HepG2 (cell line): ENCODE measurements around the gene ELAC2. TPM values are rescaled to one million over a fixed set of nuclear protein-coding genes. Genes with fewer than 3 reads are reported as not detected.

Experiments
- GABPB1 ChIP-seq: IDR thresholded peaks from 2 replicates; pipeline ENCODE4 v1.6.1; 2016; ENCODE audit warnings: mild to moderate bottlenecking, missing genetic modification reagents, moderate library complexity, missing compliant biosample characterization
- GLI4 ChIP-seq: sonication (generic); formaldehyde crosslinking; IDR thresholded peaks from 2 replicates; pipeline ENCODE4 v1.5.1; 2020; ENCODE audit warnings: missing genetic modification reagents, mild to moderate bottlenecking, moderate library complexity, borderline replicate concordance
- HINFP ChIP-seq: sonication (generic); formaldehyde crosslinking; IDR thresholded peaks from 2 replicates; pipeline ENCODE4 v1.4.0; 2020; ENCODE audit warnings: low read depth, mild to moderate bottlenecking, missing genetic modification reagents
- KAT8 ChIP-seq: IDR thresholded peaks from 2 replicates; pipeline ENCODE4 v1.6.1; 2016; ENCODE audit warnings: missing genetic modification reagents, missing compliant biosample characterization
- MAFF ChIP-seq: IDR thresholded peaks from 2 replicates; pipeline ENCODE4 v1.6.1; 2011; ENCODE audit warnings: low read depth, low read length, improper control_type of control experiment
- MAZ ChIP-seq, 2 experiments: sonication (generic) in 1 of 2; formaldehyde crosslinking in 1 of 2; IDR thresholded peaks; 2 replicates each; pipeline versions ENCODE4 v1.5.0 to v1.6.1; 2012 to 2020; ENCODE audit warnings: low read depth in 2 of 2, mild to moderate bottlenecking in 2 of 2, borderline replicate concordance in 1 of 2, improper control_type of control experiment in 1 of 2, low read length in 1 of 2, missing genetic modification reagents in 1 of 2, moderate library complexity in 1 of 2
- MXD3 ChIP-seq: IDR thresholded peaks from 2 replicates; pipeline ENCODE4 v1.6.1; 2016; ENCODE audit warnings: mild to moderate bottlenecking, missing biosample characterization, missing genetic modification reagents
- NR2C2 ChIP-seq: sonication (generic); formaldehyde crosslinking; IDR thresholded peaks from 2 replicates; pipeline ENCODE4 v1.4.0; 2020; ENCODE audit warnings: missing genetic modification reagents, mild to moderate bottlenecking, moderate library complexity, borderline replicate concordance
- SKIL ChIP-seq: sonication (generic); formaldehyde crosslinking; IDR thresholded peaks from 2 replicates; pipeline ENCODE4 v1.8.0; 2022; ENCODE audit warnings: missing genetic modification reagents, mild to moderate bottlenecking, moderate library complexity, borderline replicate concordance
- SPEN ChIP-seq: sonication (generic); formaldehyde crosslinking; IDR thresholded peaks from 2 replicates; pipeline ENCODE4 v1.5.1; 2020; ENCODE audit warnings: low read depth, mild to moderate bottlenecking, missing genetic modification reagents
- USF2 ChIP-seq, 2 experiments: sonication (generic) in 1 of 2; formaldehyde crosslinking in 1 of 2; IDR thresholded peaks; 2 replicates each; pipeline versions ENCODE4 v1.5.1 to v1.6.1; 2011 to 2020; ENCODE audit warnings: borderline replicate concordance in 1 of 2, low read depth in 1 of 2, low read length in 1 of 2, mild to moderate bottlenecking in 1 of 2, missing genetic modification reagents in 1 of 2, moderate library complexity in 1 of 2
- ZEB1 ChIP-seq: IDR thresholded peaks from 2 replicates; pipeline ENCODE4 v1.6.1; 2012; ENCODE audit warnings: mild to moderate bottlenecking, low read depth, inconsistent platforms; ENCODE audit not compliant: insufficient replicate concordance
- ZFX ChIP-seq: sonication (generic); formaldehyde crosslinking; IDR thresholded peaks from 2 replicates; pipeline ENCODE4 v1.4.0; 2020; ENCODE audit warnings: mild to moderate bottlenecking, low read depth, missing genetic modification reagents, moderate library complexity
- ZNF275 ChIP-seq: sonication (generic); formaldehyde crosslinking; IDR thresholded peaks from 2 replicates; pipeline ENCODE4 v1.8.0; 2022; ENCODE audit warnings: missing genetic modification reagents, mild to moderate bottlenecking, inconsistent platforms, borderline replicate concordance
- ZNF333 ChIP-seq: sonication (generic); formaldehyde crosslinking; IDR thresholded peaks from 2 replicates; pipeline ENCODE4 v1.4.0; 2020; ENCODE audit warnings: mild to moderate bottlenecking, missing genetic modification reagents, borderline replicate concordance
- ZNF350 ChIP-seq: sonication (generic); formaldehyde crosslinking; IDR thresholded peaks from 2 replicates; pipeline ENCODE4 v1.4.0; 2020; ENCODE audit warnings: mild to moderate bottlenecking, low read depth, missing genetic modification reagents, borderline replicate concordance
- ZNF564 ChIP-seq: sonication (generic); formaldehyde crosslinking; IDR thresholded peaks from 2 replicates; pipeline ENCODE4 v1.8.1; 2023; ENCODE audit warnings: mild to moderate bottlenecking, missing genetic modification reagents
- ZNF746 ChIP-seq: sonication (generic); formaldehyde crosslinking; IDR thresholded peaks from 2 replicates; pipeline ENCODE4 v1.8.0; 2022; ENCODE audit warnings: mild to moderate bottlenecking, missing genetic modification reagents
- ZSCAN21 ChIP-seq: sonication (generic); formaldehyde crosslinking; IDR thresholded peaks from 2 replicates; pipeline ENCODE4 v1.8.0; 2022; ENCODE audit warnings: mild to moderate bottlenecking, missing genetic modification reagents, moderate library complexity, borderline replicate concordance
- polyA plus RNA-seq, 8 experiments: library from polyadenylated mRNA; depleted of rRNA in 3 of 8; stranded (reverse) in 7 of 8; unstranded in 1 of 8; fragments of >200 nt; fragmentation: Illumina TruSeq in 4 of 8; extraction: Trizol in 4 of 8; gene quantifications; 2 replicates each; pipeline versions ENCODE4 v1.2.1 to v1.2.3, GENCODE V29; 2011 to 2016; ENCODE audit warnings: low read depth in 4 of 8, missing spikeins in 1 of 8, mixed read lengths in 1 of 8; ENCODE audit not compliant: insufficient read depth in 1 of 8
- total RNA-seq, 5 experiments: library from RNA; depleted of rRNA; stranded (reverse); fragments of >200 nt; fragmentation: Illumina TruSeq; extraction: Trizol; gene quantifications; 2 replicates each; pipeline ENCODE4 v1.2.3, GENCODE V29; 2016; ENCODE audit warnings: low read depth in 1 of 5

ELAC2 gene
- total and polyA plus RNA-seq, 2 of the 13 experiments (the other 11 are each of a cell fraction or from before 2014, with no cell fraction given) = 35.6 to 50.4 TPM

GRCh38 chr17:13017655-13018459, at the start of gene ELAC2 (continued):
- TF ChIP-seq USF2 (IDR thresholded peaks at IDR 0.05; ENCODE audit: low read depth, low read length) = 0 out of 2 replicates have a peak, but pooled peaks have one; percentile 31
- TF ChIP-seq USF2 (CRISPR knock-in tag; IDR thresholded peaks at IDR 0.05; ENCODE audit: borderline replicate concordance) = 0 out of 2 replicates have a peak, but pooled peaks have one; percentile 44
- no peak for TF ChIP-seq SKIL
- peak; percentile 68 for TF ChIP-seq ZNF350 (CRISPR knock-in tag)
- peak; percentile 45; the same call in 1 of the 2 replicates for TF ChIP-seq ZNF275 (CRISPR knock-in tag)
- TF ChIP-seq MXD3 = 0 out of 2 replicates have a peak, but pooled peaks have one; percentile 48
- TF ChIP-seq MAFF = no peak
- TF ChIP-seq GABPB1 (CRISPR knock-in tag) = peak; percentile 94
- TF ChIP-seq HINFP (CRISPR knock-in tag) = peak; percentile 70
- TF ChIP-seq ZNF564 = peak; percentile 73; the same call in 1 of the 2 replicates
- TF ChIP-seq ZSCAN21 (CRISPR knock-in tag) = no peak
- TF ChIP-seq ZNF333 (CRISPR knock-in tag) = no peak
- TF ChIP-seq GLI4 (CRISPR knock-in tag) = peak; percentile 49; the same call in 1 of the 2 replicates
- TF ChIP-seq SPEN (CRISPR knock-in tag) = peak; percentile 51
- no peak for TF ChIP-seq ZNF746 (CRISPR knock-in tag)
- peak; percentile 47 for TF ChIP-seq ZEB1
- TF ChIP-seq KAT8 (CRISPR knock-in tag) = peak; percentile 96
- peak; percentile 84 for TF ChIP-seq NR2C2 (CRISPR knock-in tag)
- no peak for TF ChIP-seq MAZ (IDR thresholded peaks at IDR 0.05; ENCODE audit: borderline replicate concordance, low read depth, low read length)
- peak; percentile 40; the same call in 1 of the 2 replicates for TF ChIP-seq MAZ (CRISPR knock-in tag; IDR thresholded peaks at IDR 0.05; ENCODE audit: low read depth)
- TF ChIP-seq ZFX (CRISPR knock-in tag) = peak; percentile 69
